Lung (tissue), 12 donors: ENCODE results near the gene NPL. TPM values are rescaled to one million over a fixed set of nuclear protein-coding genes. Genes with fewer than 3 reads are reported as not detected.

Source experiments
- ATAC-seq: fragments of 200-7000 bp; cut with Tn5 transposase; one replicate; pipeline ENCODE4 v1.9.1; 2020; ENCODE audit warnings: moderate number of reproducible peaks; ENCODE audit not compliant: insufficient read depth, low FRiP score
- DNase-seq, 3 donors: peaks; one replicate each; pipeline ENCODE4 v3.0.0-alpha.2; 2013 to 2017
- H3K27ac ChIP-seq, 2 donors: one replicate each; pipeline ENCODE4 v1.5.1; 2013; ENCODE audit warnings: mild to moderate bottlenecking in 2 of 2, moderate library complexity in 2 of 2, control low read depth in 1 of 2, inconsistent platforms in 1 of 2, low read depth in 1 of 2, low read length in 1 of 2
- H3K27me3 ChIP-seq, 3 donors: one replicate each; pipeline ENCODE4 v1.5.1; 2013; ENCODE audit warnings: low read length in 2 of 3; ENCODE audit not compliant: control insufficient read depth in 3 of 3, insufficient read depth in 3 of 3
- H3K36me3 ChIP-seq, 4 donors: one replicate each; pipeline ENCODE4 v1.5.1; 2013; ENCODE audit warnings: low read length in 4 of 4, mild to moderate bottlenecking in 1 of 4, moderate library complexity in 1 of 4; ENCODE audit not compliant: control insufficient read depth in 4 of 4, insufficient read depth in 4 of 4
- H3K4me1 ChIP-seq, 5 donors: one replicate each; pipeline ENCODE4 v1.5.1; 2013; ENCODE audit warnings: low read length in 5 of 5, mild to moderate bottlenecking in 2 of 5, moderate library complexity in 1 of 5; ENCODE audit not compliant: control insufficient read depth in 5 of 5, insufficient read depth in 5 of 5
- H3K4me3 ChIP-seq: one replicate; pipeline ENCODE4 v1.5.1; 2013; ENCODE audit warnings: mild to moderate bottlenecking, control low read depth, moderate library complexity
- H3K9ac ChIP-seq, 2 donors: one replicate each; pipeline ENCODE4 v1.5.1; 2013; ENCODE audit warnings: low read length in 2 of 2, control low read depth in 1 of 2; ENCODE audit not compliant: insufficient read depth in 1 of 2
- H3K9me3 ChIP-seq, 4 donors: one replicate each; pipeline ENCODE4 v1.5.1; 2013; ENCODE audit warnings: low read length in 3 of 4, mild to moderate bottlenecking in 1 of 4, moderate library complexity in 1 of 4; ENCODE audit not compliant: control insufficient read depth in 4 of 4, insufficient read depth in 3 of 4
- WGBS, 2 donors: extraction: QIAGEN DNeasy Blood & Tissue Kit; methylation state at CpG; one replicate each; pipeline ENCODE4 v1.1.7; 2013; 5-methylcytosine and 5-hydroxymethylcytosine counted together
- polyA plus RNA-seq, 2 donors: library from polyadenylated mRNA; stranded (reverse); fragments of 200-250 nt; gene quantifications; one replicate each; pipeline ENCODE4 v1.2.1, GENCODE V29; 2013
- total RNA-seq, 2 donors: library from RNA; depleted of rRNA in 1 of 2; stranded (reverse); fragments of >200 nt in 1 of 2; gene quantifications; one replicate each; pipeline ENCODE4 v1.2.1, GENCODE V29; 2014 to 2021
- TF ChIP-seq, protein P1 (sequence below): IDR thresholded peaks from 2 replicates; pipeline ENCODE4 v1.5.1; 2012; ENCODE audit warnings: mild to moderate bottlenecking; ENCODE audit errors: control extremely low read depth, extremely low read depth
- donor health status: control.
- donor health status: control.
- donor health status: Bipolar disorder and iron deficiency.
- donor health status: healthy.
- donor health status: DM: yes; HTN: yes; CAD: no.

NPL gene
- total and polyA plus RNA-seq, 4 donors = 31.9 to 116 (median 57.3) TPM

DNA sequence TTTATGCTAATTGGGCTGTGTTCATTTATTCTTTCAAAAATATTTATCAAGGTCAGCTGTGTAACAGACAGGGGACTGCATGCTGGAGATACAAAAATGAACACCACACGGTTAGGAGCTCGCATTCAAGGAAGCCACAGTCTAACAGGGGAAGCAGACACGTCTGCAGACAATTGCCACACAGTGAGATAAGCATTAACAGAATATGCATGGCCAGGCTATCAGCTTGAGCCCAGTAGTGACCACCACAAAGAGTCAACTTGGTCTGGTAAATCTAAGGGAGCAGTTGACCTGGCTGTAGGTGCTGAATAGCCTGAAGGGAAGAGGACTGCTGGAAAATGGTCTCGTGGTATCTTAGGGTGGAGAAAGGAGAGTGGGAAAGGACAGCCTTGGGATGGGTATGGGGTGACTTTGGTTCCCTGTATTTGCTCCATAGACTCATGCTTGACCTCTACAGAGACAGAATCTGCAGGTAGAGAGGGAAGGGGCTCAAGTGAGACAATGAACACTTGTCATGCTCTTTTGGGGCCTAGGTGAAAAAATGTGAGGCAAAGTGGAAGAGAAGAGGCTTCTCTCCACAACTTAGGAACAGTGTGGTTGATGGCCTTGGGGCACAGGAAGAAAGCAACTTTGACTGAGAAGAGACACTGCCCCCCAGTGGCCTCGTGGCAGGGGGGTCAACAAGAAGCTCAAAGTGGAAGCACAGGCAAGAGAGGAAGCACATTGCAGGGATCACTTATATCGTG, 7.6 kb upstream of the NPL start:
- Histone ChIP-seq H3K27ac (no peak overlapping the region), H3K27me3 (no peaks in the 10 kb centered on the region), H3K4me1 (peaks cover 0 to 1% (median 0%) of the 10 kb centered on the region in 5 donors), H3K9me3 (no peaks in the 10 kb centered on the region), H3K4me3 (no peak overlapping the region), H3K9ac (no peak overlapping the region), H3K36me3 (no peaks in the 10 kb centered on the region)
- TF ChIP-seq, protein P1, sequence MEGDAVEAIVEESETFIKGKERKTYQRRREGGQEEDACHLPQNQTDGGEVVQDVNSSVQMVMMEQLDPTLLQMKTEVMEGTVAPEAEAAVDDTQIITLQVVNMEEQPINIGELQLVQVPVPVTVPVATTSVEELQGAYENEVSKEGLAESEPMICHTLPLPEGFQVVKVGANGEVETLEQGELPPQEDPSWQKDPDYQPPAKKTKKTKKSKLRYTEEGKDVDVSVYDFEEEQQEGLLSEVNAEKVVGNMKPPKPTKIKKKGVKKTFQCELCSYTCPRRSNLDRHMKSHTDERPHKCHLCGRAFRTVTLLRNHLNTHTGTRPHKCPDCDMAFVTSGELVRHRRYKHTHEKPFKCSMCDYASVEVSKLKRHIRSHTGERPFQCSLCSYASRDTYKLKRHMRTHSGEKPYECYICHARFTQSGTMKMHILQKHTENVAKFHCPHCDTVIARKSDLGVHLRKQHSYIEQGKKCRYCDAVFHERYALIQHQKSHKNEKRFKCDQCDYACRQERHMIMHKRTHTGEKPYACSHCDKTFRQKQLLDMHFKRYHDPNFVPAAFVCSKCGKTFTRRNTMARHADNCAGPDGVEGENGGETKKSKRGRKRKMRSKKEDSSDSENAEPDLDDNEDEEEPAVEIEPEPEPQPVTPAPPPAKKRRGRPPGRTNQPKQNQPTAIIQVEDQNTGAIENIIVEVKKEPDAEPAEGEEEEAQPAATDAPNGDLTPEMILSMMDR = peak; percentile 70
- ATAC-seq = peak; percentile 56
- peak; percentile 40 to 63 (median 56) for DNase-seq
- WGBS, 2 donors = 39 to 50% methylated on average over 6 of the region's 6 CpGs

DNA sequence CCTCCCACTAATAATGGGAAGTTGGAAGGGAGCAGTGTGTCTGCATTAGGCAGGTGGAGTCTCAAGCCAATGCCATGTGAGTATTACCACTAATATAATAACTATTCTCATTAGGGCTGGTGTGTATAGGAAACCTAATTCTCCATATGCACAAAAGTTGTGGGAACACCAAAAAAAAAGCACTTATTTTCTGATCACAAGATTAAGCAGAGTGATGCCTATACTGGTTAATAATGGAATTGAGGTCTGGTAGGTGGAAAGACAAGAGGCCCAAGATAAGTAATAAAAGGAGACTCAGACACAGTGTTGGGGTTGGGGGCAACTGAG, 7.0 kb upstream of the NPL start:
- TF ChIP-seq, protein P1 = no peak
- Histone ChIP-seq H3K4me3 (no peak overlapping the region), H3K4me1 (peaks cover 0 to 1% (median 0%) of the 10 kb centered on the region in 5 donors), H3K9ac (no peak overlapping the region), H3K36me3 (no peaks in the 10 kb centered on the region), H3K27me3 (no peaks in the 10 kb centered on the region), H3K9me3 (no peaks in the 10 kb centered on the region), H3K27ac (no peak overlapping the region)
- ATAC-seq (no peak), DNase-seq (no peak)

DNA sequence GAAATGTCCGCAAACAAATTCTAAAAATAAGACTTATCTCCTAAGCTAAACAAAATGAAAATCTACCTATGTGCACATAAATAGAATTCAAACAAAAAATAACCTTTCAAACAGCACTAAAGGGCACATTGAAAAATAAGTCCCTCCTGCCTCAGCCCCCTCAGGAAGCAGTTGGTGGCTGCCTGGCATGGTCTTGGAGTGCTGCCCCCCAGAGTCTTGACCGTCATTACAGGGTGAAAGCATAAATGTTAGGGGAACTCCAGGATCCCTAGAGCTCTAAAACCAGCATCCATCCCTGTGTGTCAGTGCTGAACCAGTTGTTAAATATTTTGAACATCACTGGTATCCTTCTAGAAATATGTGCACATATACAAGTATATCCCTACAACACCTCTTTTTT, 6.5 kb upstream of the NPL start:
- no peak for DNase-seq
- Histone ChIP-seq H3K27ac (no peak overlapping the region), H3K9me3 (no peaks in the 10 kb centered on the region), H3K27me3 (peaks cover 0 to 4% (median 2%) of the 10 kb centered on the region in 3 donors), H3K4me3 (no peak overlapping the region), H3K4me1 (peaks cover 0 to 1% (median 0%) of the 10 kb centered on the region in 5 donors), H3K9ac (no peak overlapping the region), H3K36me3 (no peaks in the 10 kb centered on the region)
- TF ChIP-seq, protein P1 = no peak
- 63 to 77% methylated on average over 2 of the region's 2 CpGs for WGBS, 2 donors
- no peak for ATAC-seq
